Activated CD8-positive, alpha-beta memory T cell treated with anti-CD3 and anti-CD28 coated beads for 1 hour (primary cell): Measurements from ENCODE around the gene SASS6.

Experiments used
- DNase-seq, 2 donors: peaks; one replicate each; pipeline ENCODE4 v3.0.0-alpha.2; 2020; ENCODE audit warnings: low read depth in 1 of 2; ENCODE audit errors: extremely low read depth in 1 of 2

SASS6 gene

DNA sequence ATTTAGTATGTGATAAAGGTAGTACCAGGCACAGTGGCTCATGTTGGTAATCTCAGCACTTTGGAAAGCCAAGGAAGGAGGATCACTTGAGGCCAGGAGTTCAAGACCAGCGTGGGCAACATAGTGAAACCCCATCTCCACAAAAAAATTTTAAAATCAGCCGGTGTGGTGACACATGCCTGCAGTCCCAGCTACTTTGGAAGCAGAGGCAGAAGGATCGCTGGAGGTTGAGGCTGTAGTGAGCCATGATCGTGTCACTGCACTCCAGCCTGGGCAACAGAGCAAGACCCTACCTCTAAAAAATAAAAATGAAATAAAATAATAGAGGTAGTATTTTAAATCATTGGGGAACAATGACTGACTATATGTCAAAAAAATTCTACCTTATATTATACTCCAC lies 17.2 kb downstream of the SASS6 start:
- DNase-seq, result no peak

DNA sequence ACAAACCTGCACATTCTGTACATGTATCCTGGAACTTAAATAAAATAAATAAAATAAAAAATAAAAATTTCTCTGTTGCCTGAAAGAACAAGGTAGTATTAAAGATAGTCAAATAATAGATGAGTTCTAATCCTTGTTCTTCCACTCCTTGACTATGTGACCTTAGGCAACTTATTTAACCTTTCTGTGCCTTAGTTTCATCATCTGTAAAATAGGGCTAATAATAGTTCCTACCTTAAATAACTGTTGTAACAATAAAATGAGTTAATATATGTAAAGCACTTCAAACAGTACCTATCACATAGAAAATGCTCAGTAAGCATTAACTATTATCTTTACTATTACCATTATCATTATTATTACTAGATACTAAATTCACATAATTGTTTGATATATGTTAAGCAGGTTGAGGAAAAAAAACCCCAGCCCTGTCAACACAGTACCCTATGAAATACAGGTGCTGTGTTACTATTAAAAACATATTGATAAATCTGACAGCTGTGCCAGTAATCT lies 23.1 kb downstream of the SASS6 start:
- DNase-seq, result no peak

GRCh38 chr1:100107696-100108095 lies 25.0 kb downstream of the SASS6 start:
- DNase-seq, result no peak

DNA sequence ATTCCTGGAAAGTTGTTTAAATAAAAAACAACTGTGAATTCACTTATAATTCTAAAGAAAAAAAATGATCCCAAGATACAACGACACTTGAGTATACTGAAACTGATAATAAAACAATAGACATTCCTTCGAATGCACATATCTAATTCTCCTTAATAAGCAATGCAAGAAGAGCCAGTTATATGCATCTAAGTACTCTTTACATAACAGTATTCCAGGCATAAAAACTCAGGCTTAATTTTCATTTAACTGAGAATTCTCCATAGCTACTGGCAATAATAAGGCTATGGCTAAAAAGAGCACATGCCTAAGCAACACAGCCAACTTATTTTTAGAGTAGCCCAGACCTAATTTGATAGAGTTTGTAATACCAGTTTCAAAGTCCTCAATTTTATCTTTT lies 31.2 kb downstream of the SASS6 start:
- no peak for DNase-seq

- DNase-seq, result no peak
Measured at GRCh38 chr1:100100202-100100601, 32.5 kb downstream of the SASS6 start.

GRCh38 chr1:100090471-100090870 lies 42.3 kb downstream of the SASS6 start:
- DNase-seq, result no peak

- no peak for DNase-seq
Measured at GRCh38 chr1:100089082-100089481, 43.6 kb downstream of the SASS6 start.

DNA sequence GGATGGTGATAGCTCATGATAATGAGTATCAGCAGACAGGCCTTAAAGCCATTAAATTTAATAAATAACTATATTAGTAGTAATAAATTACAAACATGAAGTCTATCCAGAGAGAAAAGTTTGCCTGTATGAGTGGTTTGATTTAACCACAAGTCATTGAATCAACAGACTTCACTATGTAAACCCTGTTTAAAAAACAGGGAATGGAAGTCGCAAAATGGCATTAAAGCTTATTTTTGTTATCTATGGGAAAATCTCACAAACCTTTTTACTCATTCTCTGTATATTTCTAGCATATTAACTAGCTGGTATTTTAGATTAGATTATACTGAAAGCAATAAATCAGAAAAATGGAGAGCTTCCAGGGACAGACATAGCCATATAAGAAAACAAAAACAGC lies 45.3 kb downstream of the SASS6 start:
- DNase-seq, result no peak

DNA sequence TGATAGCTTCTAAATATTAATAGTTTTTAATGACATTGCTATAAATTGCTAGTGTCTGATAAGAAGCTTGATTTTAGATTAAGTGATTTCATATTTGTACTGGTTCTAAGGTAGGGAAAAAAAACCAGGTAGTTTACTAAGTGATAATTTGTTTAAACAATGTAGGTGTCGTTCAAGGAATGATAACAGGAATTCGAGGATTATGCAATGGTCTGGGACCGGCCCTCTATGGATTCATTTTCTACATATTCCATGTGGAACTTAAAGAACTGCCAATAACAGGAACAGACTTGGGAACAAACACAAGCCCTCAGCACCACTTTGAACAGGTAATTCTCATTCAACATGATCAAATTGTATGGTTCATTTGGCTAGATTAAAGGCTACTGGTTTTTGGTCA lies 52.4 kb downstream of the SASS6 start:
- DNase-seq, result no peak

DNA sequence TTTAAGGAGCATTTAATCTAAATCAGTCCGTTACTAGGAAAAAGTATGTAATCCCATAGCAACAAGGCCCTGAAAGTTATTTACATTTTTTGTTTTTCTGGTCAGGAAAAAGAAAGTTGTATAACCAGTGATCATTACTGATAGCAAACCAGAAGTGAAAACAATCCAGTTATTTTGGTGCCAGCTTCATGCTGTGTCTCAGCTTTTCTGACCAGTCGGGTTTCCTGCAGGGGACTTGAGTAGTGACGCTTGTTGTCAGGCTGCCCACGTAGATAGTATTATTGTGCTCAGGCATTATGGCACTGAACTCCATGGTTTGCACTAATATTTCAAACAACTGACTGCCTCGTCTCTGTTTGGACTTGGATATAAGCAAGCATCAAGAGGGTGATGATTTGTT lies 55.2 kb downstream of the SASS6 start:
- DNase-seq, result no peak

DNA sequence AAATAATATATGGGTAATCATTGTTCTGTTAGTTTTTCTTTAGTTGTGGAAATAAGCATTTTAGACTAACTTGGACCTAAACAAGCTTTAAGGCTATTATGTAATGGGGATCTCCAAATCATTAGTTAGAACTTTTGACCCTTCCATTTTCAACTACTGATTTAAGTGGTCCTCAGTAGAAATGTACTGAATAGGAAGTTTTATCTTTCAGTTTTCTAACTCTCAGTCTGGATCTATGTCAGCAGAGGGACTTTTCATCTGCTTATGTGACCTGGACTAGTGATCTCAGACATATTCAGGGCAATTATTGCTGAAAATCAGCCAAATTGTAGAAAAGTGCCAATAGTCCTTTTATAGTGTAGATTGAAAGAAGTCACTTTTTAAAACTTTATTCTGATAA lies 56.0 kb downstream of the SASS6 start:
- DNase-seq, result no peak

GRCh38 chr1:100076319-100076718 lies 56.4 kb downstream of the SASS6 start:
- no peak for DNase-seq

GRCh38 chr1:100075773-100076172 lies 57.0 kb downstream of the SASS6 start:
- no peak for DNase-seq

DNA sequence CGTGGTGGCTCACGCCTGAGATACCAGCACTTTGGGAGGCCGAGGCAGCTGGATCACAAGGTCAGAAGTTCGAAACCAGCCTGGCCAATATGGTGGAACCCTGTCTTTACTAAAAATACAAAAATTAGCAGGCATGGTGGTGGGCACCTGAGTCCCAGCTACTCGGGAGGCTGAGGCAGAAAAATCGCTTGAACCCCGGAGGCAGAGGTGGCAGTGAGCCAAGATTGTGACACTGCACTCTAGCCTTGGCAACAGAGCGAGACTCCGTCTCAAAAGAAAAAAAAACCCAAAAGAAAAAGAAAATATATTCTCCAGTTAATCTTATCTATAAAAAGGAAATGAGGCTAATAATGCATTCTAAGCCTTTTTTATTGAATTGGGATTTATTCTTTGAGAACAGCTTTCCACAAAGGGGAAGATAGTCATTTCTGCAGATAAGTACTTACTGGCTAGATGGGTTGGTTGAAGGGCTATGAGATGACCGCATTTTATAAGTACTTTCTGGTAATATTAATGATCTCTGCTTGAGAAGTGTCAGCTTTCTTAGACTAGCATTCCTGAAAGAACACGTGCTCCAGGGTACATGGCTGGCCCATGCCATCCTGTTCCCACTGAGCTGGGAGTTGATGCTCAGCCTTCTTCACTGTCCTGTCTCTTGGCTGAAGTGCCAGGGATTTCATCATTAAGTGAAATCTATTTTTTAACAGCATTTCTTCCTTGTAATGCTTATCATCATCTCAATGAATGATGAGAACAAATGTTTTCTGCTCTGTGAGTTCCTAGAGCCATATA lies 57.9 kb downstream of the SASS6 start:
- no peak for DNase-seq

DNA sequence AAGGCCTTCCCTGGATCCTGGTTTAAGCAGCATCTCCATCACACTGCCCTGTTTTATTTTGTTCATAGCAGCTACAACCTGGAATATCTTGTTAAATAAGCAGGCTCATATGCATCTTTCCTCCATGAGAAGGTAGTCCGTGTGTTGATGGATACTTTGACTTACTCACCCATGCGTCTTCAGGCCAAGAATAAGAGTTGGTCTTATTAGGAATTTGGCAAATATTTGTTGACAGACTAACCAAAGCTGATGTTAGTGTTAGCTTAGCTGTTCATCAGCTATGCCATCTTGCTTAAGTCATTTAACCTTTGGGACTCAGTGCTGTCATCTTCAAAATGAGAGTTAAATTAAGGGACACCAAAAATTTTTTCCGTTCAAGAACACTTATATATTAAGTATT lies 59.2 kb downstream of the SASS6 start:
- DNase-seq, result no peak

DNA sequence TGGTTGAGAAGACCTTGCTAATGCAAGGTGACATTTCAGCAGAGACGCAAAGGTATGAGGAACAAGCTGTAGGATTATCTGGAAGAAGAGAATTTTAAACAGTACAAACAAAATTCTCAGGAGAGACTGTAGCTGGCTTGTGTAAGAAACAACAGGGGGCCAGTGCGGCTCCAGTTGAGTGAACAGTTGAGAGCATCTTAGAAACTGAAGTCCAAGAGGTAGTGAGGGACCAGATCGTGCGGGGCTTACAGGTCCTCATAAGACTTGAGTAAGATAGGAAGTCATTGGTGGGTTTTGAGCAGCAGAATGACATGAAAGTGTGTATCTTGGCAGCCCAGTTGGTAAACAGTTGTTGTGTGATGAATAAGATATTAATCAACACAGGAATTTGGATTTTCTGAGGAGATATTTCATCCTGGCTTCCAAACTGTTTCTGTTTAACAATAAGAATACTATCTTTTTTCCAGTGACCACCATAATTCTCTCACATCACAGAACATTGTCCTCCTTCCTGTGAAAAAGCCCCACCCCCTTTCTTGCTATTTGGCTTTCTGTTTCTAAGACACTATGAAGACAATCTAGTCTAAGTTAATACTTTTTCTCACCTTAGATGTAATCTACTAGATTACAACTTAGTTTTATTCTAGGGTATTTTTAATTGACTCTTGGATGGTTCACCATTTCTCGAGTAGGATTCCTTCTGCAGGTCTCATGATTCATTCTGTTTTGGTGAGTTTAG lies 62.4 kb downstream of the SASS6 start:
- DNase-seq, result no peak

GRCh38 chr1:100065969-100066227 lies 66.8 kb downstream of the SASS6 start:
- no peak for DNase-seq

DNA sequence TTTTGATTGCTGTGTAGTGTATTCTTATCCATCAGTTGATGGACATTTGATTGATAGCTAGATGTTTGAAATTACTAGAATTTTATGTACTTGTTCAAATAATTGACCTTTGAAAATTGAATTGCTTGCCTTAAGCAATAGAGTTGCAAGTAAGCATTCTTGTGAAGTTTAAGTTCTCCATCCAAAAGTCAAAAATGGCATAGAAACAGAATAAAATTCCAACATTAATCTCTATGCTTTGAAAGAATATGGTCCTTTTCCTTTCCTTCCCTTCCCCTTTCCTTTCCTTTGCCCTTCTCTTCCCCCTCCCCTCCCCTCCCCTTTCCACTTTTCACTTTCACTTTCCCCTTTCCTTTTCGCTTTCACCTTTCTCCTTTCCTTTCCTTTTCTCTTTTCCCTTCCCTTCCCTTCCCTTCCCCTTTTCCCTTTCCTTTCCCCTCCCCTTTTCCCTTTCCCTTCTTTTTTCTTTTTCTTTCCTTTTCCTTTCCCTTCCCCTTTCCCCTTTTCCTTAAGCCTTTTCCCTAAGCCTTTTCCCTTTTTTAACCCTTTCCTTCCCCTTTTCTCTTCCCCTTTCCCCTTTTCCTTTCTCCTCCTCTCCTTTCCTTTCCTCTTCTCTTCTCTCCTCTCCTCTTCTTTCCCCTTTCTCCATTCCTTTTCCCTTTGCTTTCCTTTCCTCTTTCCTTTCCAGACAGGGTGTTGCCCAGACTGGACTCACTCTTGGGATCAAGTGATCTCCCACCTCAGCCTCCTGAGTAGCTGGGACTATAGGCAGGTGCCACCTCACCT lies 67.4 kb downstream of the SASS6 start:
- DNase-seq, result no peak

- DNase-seq, result no peak
Measured at GRCh38 chr1:100061681-100062080, 71.0 kb downstream of the SASS6 start.

GRCh38 chr1:100053727-100054126 lies 79.0 kb downstream of the SASS6 start:
- no peak for DNase-seq

DNA sequence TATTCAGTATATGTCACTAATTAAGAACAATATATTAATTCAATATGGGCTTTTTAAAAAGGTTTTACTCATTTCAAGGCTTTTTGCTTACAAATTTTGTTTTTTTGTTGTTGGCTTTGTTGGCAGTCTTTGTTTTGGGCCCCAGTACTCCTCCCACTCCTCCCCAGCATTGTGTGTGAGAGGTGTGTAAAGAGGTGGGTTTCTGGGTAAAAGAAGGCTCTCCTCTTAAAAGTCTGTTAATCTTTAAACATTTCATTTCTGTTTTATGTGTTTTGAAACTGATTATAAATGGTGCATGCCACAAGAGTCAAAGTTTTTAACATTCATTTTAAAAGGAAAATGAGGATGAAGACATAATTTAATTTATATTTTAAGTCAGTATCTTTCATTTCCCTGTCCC lies 79.6 kb downstream of the SASS6 start:
- DNase-seq, result no peak

- no peak for DNase-seq
Measured at GRCh38 chr1:100051893-100052292, 80.8 kb downstream of the SASS6 start.
